ENCODE measurements around the gene KLK12. TPM values are rescaled to one million over a fixed set of nuclear protein-coding genes. Genes with fewer than 3 reads are reported as not detected.

Gene KLK12
- total RNA-seq, 2 donors from 2014 or later, result not detected

- WGBS, 2 donors, result 78 to 82% methylated on average over 9 of the region's 9 CpGs
- DNase-seq (no peak), ATAC-seq (no peak)
- TF ChIP-seq CTCF (IDR thresholded peaks at IDR 0.05) (no peak), POLR2A (IDR thresholded peaks at IDR 0.05) (no peak)
- no peaks in the 10 kb centered on the region for H3K27me3 ChIP-seq
- peaks cover 6% of the 10 kb centered on the region for H3K4me1 ChIP-seq
- H3K9me3 ChIP-seq, result no peaks in the 10 kb centered on the region
- H3K36me3 ChIP-seq (replicated peaks in 1 of 2; ENCODE audit: insufficient read depth in 1 of 2, low read depth in 2 of 2), result no peaks in the 10 kb centered on the region
- H3K27ac ChIP-seq, result no peak overlapping the region
- no peak overlapping the region for H3K4me3 ChIP-seq
- intact Hi-C loops (cut with DNase I), result no loop called here
Measured at GRCh38 chr19:51043497-51043896, 8.7 kb upstream of the KLK12 start.

DNA sequence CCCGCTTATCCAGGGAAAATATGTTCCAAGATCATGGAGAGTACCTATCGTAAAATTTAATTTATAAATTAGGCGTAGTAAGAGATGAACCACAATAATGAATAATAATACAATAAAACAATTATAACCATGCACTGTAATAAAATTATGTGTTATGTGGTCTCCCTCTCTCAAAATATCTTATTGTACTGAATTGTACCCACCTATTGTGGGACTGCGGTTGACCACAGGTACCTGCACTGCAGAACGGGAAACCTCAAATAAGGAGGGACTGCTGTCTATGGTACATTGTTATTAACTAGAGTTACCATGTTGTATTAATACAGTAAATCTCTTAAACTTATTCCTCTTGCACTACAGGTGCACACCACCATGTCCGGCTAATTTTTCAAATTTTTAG, 5.3 kb upstream of the KLK12 start:
- Histone ChIP-seq H3K4me1 (no peaks in the 10 kb centered on the region), H3K27ac (no peak overlapping the region), H3K4me3 (no peak overlapping the region), H3K9me3 (no peaks in the 10 kb centered on the region), H3K27me3 (no peaks in the 10 kb centered on the region), H3K36me3 (replicated peaks in 1 of 2; ENCODE audit: insufficient read depth in 1 of 2, low read depth in 2 of 2) (no peaks in the 10 kb centered on the region)
- no peak for ATAC-seq
- TF ChIP-seq POLR2A (IDR thresholded peaks at IDR 0.05) (no peak), CTCF (IDR thresholded peaks at IDR 0.05) (no peak)
- DNase-seq, result no peak
- WGBS, 2 donors, result 94 to 95% methylated on average over 6 of the region's 6 CpGs
- intact Hi-C loops (cut with DNase I), result no loop called here

GRCh38 chr19:51036519-51036918, 1.7 kb upstream of the KLK12 start:
- ATAC-seq (no peak), DNase-seq (no peak)
- intact Hi-C loops (cut with DNase I), result no loop called here
- no peaks in the 10 kb centered on the region for H3K9me3 ChIP-seq
- H3K4me1 ChIP-seq, result no peaks in the 10 kb centered on the region
- 63 to 77% methylated on average over 9 of the region's 9 CpGs for WGBS, 2 donors
- H3K27me3 ChIP-seq, result no peaks in the 10 kb centered on the region
- no peak overlapping the region for H3K27ac ChIP-seq
- H3K36me3 ChIP-seq (replicated peaks in 1 of 2; ENCODE audit: insufficient read depth in 1 of 2, low read depth in 2 of 2), result no peaks in the 10 kb centered on the region
- no peak overlapping the region for H3K4me3 ChIP-seq
- TF ChIP-seq CTCF (IDR thresholded peaks at IDR 0.05), result no peak
- TF ChIP-seq POLR2A (IDR thresholded peaks at IDR 0.05), result no peak

DNA sequence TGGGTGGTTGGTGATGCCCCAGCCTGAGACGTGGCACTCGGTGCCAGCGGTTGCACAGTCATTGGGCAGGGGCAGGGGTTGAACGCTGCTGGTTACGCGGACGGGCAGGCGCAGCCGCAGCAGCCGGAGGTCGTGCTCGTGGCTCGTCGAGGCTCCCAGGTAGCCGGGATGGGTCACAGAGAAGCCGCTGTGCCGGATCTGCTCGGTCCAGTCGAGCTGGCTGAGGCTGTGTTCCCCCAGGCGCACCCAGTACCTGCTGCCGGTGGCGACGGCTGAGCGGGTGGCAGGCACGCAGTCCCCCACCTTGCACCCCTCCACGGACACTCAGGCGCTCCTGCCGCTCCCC, 2.9 kb downstream of the KLK12 start:
- Histone ChIP-seq H3K27ac (no peak overlapping the region), H3K4me3 (no peak overlapping the region), H3K4me1 (peaks cover 6% of the 10 kb centered on the region), H3K27me3 (no peaks in the 10 kb centered on the region), H3K36me3 (replicated peaks in 1 of 2; ENCODE audit: insufficient read depth in 1 of 2, low read depth in 2 of 2) (no peaks in the 10 kb centered on the region), H3K9me3 (no peaks in the 10 kb centered on the region)
- intact Hi-C loops (cut with DNase I), result no loop called here
- ATAC-seq (no peak), DNase-seq (no peak)
- WGBS, 2 donors, result 91 to 93% methylated on average over 18 to 24 of the region's 28 CpGs
- TF ChIP-seq CTCF (IDR thresholded peaks at IDR 0.05) (no peak), POLR2A (IDR thresholded peaks at IDR 0.05) (no peak)

GRCh38 chr19:51031220-51031879, 3.5 kb downstream of the KLK12 start:
- TF ChIP-seq CTCF (IDR thresholded peaks at IDR 0.05), result no peak
- TF ChIP-seq POLR2A (IDR thresholded peaks at IDR 0.05), result no peak
- DNase-seq (no peak), ATAC-seq (no peak)
- no peaks in the 10 kb centered on the region for H3K27me3 ChIP-seq
- no peaks in the 10 kb centered on the region for H3K9me3 ChIP-seq
- intact Hi-C loops (cut with DNase I), result no loop called here
- no peaks in the 10 kb centered on the region for H3K36me3 ChIP-seq (replicated peaks in 1 of 2; ENCODE audit: insufficient read depth in 1 of 2, low read depth in 2 of 2)
- WGBS, 2 donors, result 75 to 80% methylated on average over 7 of the region's 7 CpGs
- H3K4me3 ChIP-seq, result no peak overlapping the region
- H3K4me1 ChIP-seq, result peaks cover 11% of the 10 kb centered on the region
- no peak overlapping the region for H3K27ac ChIP-seq

All from body of pancreas (tissue), 4 donors.